ENCODE results near the gene SYF2. TPM values are rescaled to one million over a fixed set of nuclear protein-coding genes. Genes with fewer than 3 reads are reported as not detected.

Gene SYF2
- total and polyA plus RNA-seq, 2 donors (not counting 1 experiment from before 2014, with no cell fraction given): 21.9 to 67.3 TPM

DNA sequence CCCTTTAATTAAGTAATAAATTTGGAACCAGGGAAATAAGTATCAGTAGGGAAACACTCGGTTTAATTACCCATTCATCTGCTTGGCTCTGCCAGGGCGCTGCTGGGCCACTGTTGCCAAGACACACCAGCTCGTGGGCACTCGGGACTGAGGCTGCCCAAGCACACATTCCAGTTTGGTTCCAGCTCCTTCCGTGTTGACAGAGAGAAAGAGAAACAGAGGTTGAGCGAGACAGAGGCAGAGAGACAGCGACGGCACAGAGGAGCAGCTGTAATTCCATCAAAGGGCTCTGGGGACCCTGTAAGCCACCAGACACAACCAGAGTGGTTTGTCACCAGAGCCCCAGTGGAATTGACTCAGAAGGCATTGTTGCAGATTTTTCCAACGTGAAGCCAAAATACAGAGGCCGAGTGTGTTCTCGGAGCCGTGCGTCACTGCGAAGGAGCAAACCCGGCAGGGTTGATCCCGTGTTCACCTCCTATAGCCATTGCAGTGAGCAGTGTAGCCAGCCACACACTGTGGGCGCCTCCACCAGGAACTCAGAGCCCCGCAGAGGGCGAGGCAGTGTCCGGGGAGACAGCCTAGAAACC, 33.5 kb downstream of the SYF2 start:
- no peak overlapping the region for H3K27ac ChIP-seq (ENCODE audit: low read length in 2 of 2)
- H3K36me3 ChIP-seq (replicated peaks in 1 of 2; ENCODE audit: control extremely low read depth in 1 of 2, control insufficient read depth in 1 of 2, extremely low read depth in 1 of 2, insufficient read depth in 2 of 2, low read length in 1 of 2): no peaks in the 10 kb centered on the region
- H2AFZ ChIP-seq (ENCODE audit: insufficient read depth, low read depth, low read length, poor library complexity, severe bottlenecking): peak overlapping the region; percentile 36
- Mint-ChIP-seq H3K4me1 (peaks cover 15% of the 10 kb centered on the region), H3K27me3 (peaks cover 22% of the 10 kb centered on the region), H3K4me3 (peak overlapping the region; percentile 30), H3K27ac (no peak overlapping the region), H3K9me3 (ENCODE audit: insufficient read depth) (no peaks in the 10 kb centered on the region)
- ATAC-seq (ENCODE audit: low read depth) (peak; percentile 57), DNase-seq (no peak)
- H3K9me3 ChIP-seq (ENCODE audit: control extremely low read depth in 1 of 3, control insufficient read depth in 2 of 3, insufficient read depth in 1 of 3, low read length in 2 of 3): no peaks in the 10 kb centered on the region
- H3K9ac ChIP-seq (ENCODE audit: low read length): no peak overlapping the region
- H3K4me1 ChIP-seq (ENCODE audit: control insufficient read depth in 2 of 2, insufficient read depth in 2 of 2, low read length in 2 of 2): peaks cover 9 to 11% of the 10 kb centered on the region in 2 donors
- no peaks in the 10 kb centered on the region for H3K79me2 ChIP-seq (ENCODE audit: control insufficient read depth, insufficient read depth, low read length)
- H3K27me3 ChIP-seq (replicated peaks in 1 of 4; ENCODE audit: control extremely low read depth in 1 of 4, control insufficient read depth in 3 of 4, insufficient read depth in 4 of 4, low read length in 3 of 4): peaks cover 0 to 11% (median 0%) of the 10 kb centered on the region in 4 experiments
- peak overlapping the region; percentile 6 for H3K4me2 ChIP-seq (replicated peaks; ENCODE audit: low read depth, low read length, poor library complexity, severe bottlenecking)
- H3K4me3 ChIP-seq (ENCODE audit: control extremely low read depth in 1 of 5, extremely low read depth in 1 of 5, insufficient read depth in 1 of 5, low read depth in 2 of 5, low read length in 4 of 5): no peak overlapping the region
- ChIA-PET CTCF (interaction anchor here (0.6 to 1.5 kb wide), 2 partner anchors 7 to 1876 kb away, joined by 3 to 5 read pairs; no protein-coding TSS in a partner anchor), POLR2A (no interaction called here)
- intact Hi-C loops (cut with micrococcal nuclease): no loop called here
- TF ChIP-seq EZH2 (IDR thresholded peaks at IDR 0.05; ENCODE audit: borderline replicate concordance, insufficient read depth, low read depth, low read length, poor library complexity, severe bottlenecking): no peak
- no peak for TF ChIP-seq CTCF (IDR thresholded peaks at IDR 0.05)
- 36% methylated on average over 19 of the region's 20 CpGs for WGBS (ENCODE audit: insufficient coverage)
- no peaks in the 10 kb centered on the region for H4K20me1 ChIP-seq (ENCODE audit: control insufficient read depth, insufficient read depth, low read length, poor library complexity, severe bottlenecking)

DNA sequence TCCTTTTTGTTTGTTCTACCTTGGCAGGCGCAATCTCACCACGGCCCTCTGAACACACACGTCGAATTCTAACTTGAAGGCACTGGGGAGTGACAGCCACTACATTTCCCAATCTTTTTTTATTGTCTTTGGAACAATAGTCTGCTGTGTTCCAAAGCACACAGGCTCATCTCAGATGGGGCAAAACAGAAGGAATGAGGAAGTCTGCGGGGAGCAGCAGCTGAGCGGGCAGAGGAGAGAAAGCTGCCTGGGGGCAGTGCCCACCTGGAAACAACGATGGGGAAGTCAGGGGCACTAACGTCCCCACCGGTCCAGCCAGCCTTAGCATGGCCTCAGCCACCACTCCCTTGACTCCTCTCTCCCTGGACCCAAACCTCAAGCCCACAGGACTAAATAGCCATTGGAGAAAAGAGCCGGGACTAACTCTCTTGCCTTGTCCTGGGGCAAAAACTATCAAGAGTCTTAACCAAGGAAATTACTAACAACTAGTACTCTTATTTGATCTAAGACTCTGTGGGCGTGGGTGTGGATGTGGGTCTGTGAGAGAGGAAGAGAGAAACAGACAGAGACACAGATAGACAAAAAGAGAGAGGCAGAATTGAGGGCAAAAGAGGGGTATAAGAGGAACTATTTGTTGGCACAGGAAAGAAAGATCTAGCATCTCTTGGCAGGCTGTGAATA, 34.2 kb downstream of the SYF2 start:
- Mint-ChIP-seq H3K27me3 (peaks cover 26% of the 10 kb centered on the region), H3K27ac (peak overlapping the region; percentile 33), H3K4me1 (peaks cover 15% of the 10 kb centered on the region), H3K4me3 (no peak overlapping the region), H3K9me3 (ENCODE audit: insufficient read depth) (no peaks in the 10 kb centered on the region)
- ATAC-seq (ENCODE audit: low read depth) (no peak), DNase-seq (no peak)
- no peaks in the 10 kb centered on the region for H4K20me1 ChIP-seq (ENCODE audit: control insufficient read depth, insufficient read depth, low read length, poor library complexity, severe bottlenecking)
- H3K9me3 ChIP-seq (ENCODE audit: control extremely low read depth in 1 of 3, control insufficient read depth in 2 of 3, insufficient read depth in 1 of 3, low read length in 2 of 3): no peaks in the 10 kb centered on the region
- peak overlapping the region; percentile 6 for H3K4me2 ChIP-seq (replicated peaks; ENCODE audit: low read depth, low read length, poor library complexity, severe bottlenecking)
- ChIA-PET CTCF (interaction anchor here (1.2 to 1.5 kb wide), 2 partner anchors 8 to 246 kb away, joined by 3 to 5 read pairs; no protein-coding TSS in a partner anchor), POLR2A (no interaction called here)
- WGBS (ENCODE audit: insufficient coverage): 24% methylated on average over 9 of the region's 11 CpGs
- H3K27me3 ChIP-seq (replicated peaks in 1 of 4; ENCODE audit: control extremely low read depth in 1 of 4, control insufficient read depth in 3 of 4, insufficient read depth in 4 of 4, low read length in 3 of 4): peaks cover 0 to 11% (median 0%) of the 10 kb centered on the region in 4 experiments
- peaks cover 9 to 11% of the 10 kb centered on the region in 2 donors for H3K4me1 ChIP-seq (ENCODE audit: control insufficient read depth in 2 of 2, insufficient read depth in 2 of 2, low read length in 2 of 2)
- intact Hi-C loops (cut with micrococcal nuclease): no loop called here
- no peak overlapping the region for H3K27ac ChIP-seq (ENCODE audit: low read length in 2 of 2)
- no peaks in the 10 kb centered on the region for H3K36me3 ChIP-seq (replicated peaks in 1 of 2; ENCODE audit: control extremely low read depth in 1 of 2, control insufficient read depth in 1 of 2, extremely low read depth in 1 of 2, insufficient read depth in 2 of 2, low read length in 1 of 2)
- H3K9ac ChIP-seq (ENCODE audit: low read length): no peak overlapping the region
- no peak for TF ChIP-seq EZH2 (IDR thresholded peaks at IDR 0.05; ENCODE audit: borderline replicate concordance, insufficient read depth, low read depth, low read length, poor library complexity, severe bottlenecking)
- TF ChIP-seq CTCF (IDR thresholded peaks at IDR 0.05): no peak
- no peaks in the 10 kb centered on the region for H3K79me2 ChIP-seq (ENCODE audit: control insufficient read depth, insufficient read depth, low read length)
- H2AFZ ChIP-seq (ENCODE audit: insufficient read depth, low read depth, low read length, poor library complexity, severe bottlenecking): peak overlapping the region; percentile 36
- no peak overlapping the region for H3K4me3 ChIP-seq (ENCODE audit: control extremely low read depth in 1 of 5, extremely low read depth in 1 of 5, insufficient read depth in 1 of 5, low read depth in 2 of 5, low read length in 4 of 5)
